AG08395 (cell line): ENCODE results near the gene KRTAP19-5.
"Not testable (repeated sequence)": the region's sequence is repeated elsewhere in the genome, so short reads cannot be mapped to it uniquely, and the experiment has no call there.

Experiments used
- DNase-seq: peaks from one replicate; pipeline ENCODE4 v3.0.0; 2012; ENCODE audit warnings: mixed read lengths, low spot score

The KRTAP19-5 gene

GRCh38 chr21:30502041-30502440, at the start of gene KRTAP19-5:
KRTAP19-5 (minus strand) TSS chr21:30502141; CDS start chr21:30502090, 51 bp downstream.
- no peak for DNase-seq

- DNase-seq, result no peak
These were observed 39.8 kb upstream of the KRTAP19-5 start, which contains the start of gene KRTAP19-6 for GRCh38 chr21:30541764-30542163. KRTAP19-6 (minus strand) TSS chr21:30541864; CDS start chr21:30541833, 31 bp downstream.

GRCh38 chr21:30518876-30519275, 16.9 kb upstream of the KRTAP19-5 start:
- DNase-seq, result no peak

GRCh38 chr21:30515681-30516080, 13.7 kb upstream of the KRTAP19-5 start:
- no peak for DNase-seq

- DNase-seq, result not testable (repeated sequence)
These were observed 3.8 kb upstream of the KRTAP19-5 start for GRCh38 chr21:30505621-30506205.

- DNase-seq, result no peak
These were observed 4.9 kb downstream of the KRTAP19-5 start, which contains the start of gene KRTAP19-4 for GRCh38 chr21:30497065-30497464. KRTAP19-4 (minus strand) TSS chr21:30497165; CDS start chr21:30497110, 55 bp downstream.

- no peak for DNase-seq
These were observed 9.9 kb downstream of the KRTAP19-5 start, which contains the start of gene KRTAP19-3 for GRCh38 chr21:30491963-30492428. KRTAP19-3 (minus strand) TSS chr21:30492013; CDS start chr21:30491957, 56 bp downstream.

- no peak for DNase-seq
These were observed 14.6 kb downstream of the KRTAP19-5 start, which contains the start of gene KRTAP19-2 for GRCh38 chr21:30487336-30487735. KRTAP19-2 (minus strand) TSS chr21:30487436; CDS start chr21:30487348, 88 bp downstream.

- DNase-seq, result no peak
These were observed 15.8 kb downstream of the KRTAP19-5 start for GRCh38 chr21:30486180-30486579.

- DNase-seq, result no peak
These were observed 19.8 kb downstream of the KRTAP19-5 start for GRCh38 chr21:30482130-30482529.

GRCh38 chr21:30480145-30480544, 21.8 kb downstream of the KRTAP19-5 start, which contains the start of gene KRTAP19-1:
KRTAP19-1 (minus strand) TSS chr21:30480367; CDS start chr21:30480317, 50 bp downstream.
- no peak for DNase-seq

GRCh38 chr21:30479259-30479658, 22.7 kb downstream of the KRTAP19-5 start:
- no peak for DNase-seq

- DNase-seq, result no peak
These were observed 23.9 kb downstream of the KRTAP19-5 start for GRCh38 chr21:30478004-30478403.

- DNase-seq, result no peak
These were observed 32.8 kb downstream of the KRTAP19-5 start for GRCh38 chr21:30468900-30469714.

GRCh38 chr21:30463713-30464112, 38.2 kb downstream of the KRTAP19-5 start:
- no peak for DNase-seq
